IPS-18a (cell line): ENCODE results near the gene INPP5E.

Experiments
- H3K27ac ChIP-seq: one replicate; pipeline ENCODE4 v1.5.1; 2013; ENCODE audit warnings: low read length
- H3K27me3 ChIP-seq: one replicate; pipeline ENCODE4 v1.6.1; 2013; ENCODE audit warnings: mild to moderate bottlenecking, low read length; ENCODE audit not compliant: control insufficient read depth, insufficient read depth
- H3K36me3 ChIP-seq: one replicate; pipeline ENCODE4 v1.6.1; 2013; ENCODE audit warnings: low read depth, low read length; ENCODE audit not compliant: control insufficient read depth
- H3K4me1 ChIP-seq: one replicate; pipeline ENCODE4 v1.6.1; 2013; ENCODE audit warnings: low read depth, low read length; ENCODE audit not compliant: control insufficient read depth
- H3K4me3 ChIP-seq: one replicate; pipeline ENCODE4 v1.5.1; 2013; ENCODE audit warnings: low read length
- H3K9ac ChIP-seq: one replicate; pipeline ENCODE4 v1.6.1; 2013; ENCODE audit warnings: mild to moderate bottlenecking, low read length, moderate library complexity
- H3K9me3 ChIP-seq: one replicate; pipeline ENCODE4 v1.6.1; 2013; ENCODE audit warnings: low read depth, low read length; ENCODE audit not compliant: control insufficient read depth

The INPP5E gene

GRCh38 chr9:136395345-136396218 is 44.1 kb downstream of the INPP5E start:
- no peaks in the 10 kb centered on the region for H3K9me3 ChIP-seq
- no peak overlapping the region for H3K4me3 ChIP-seq
- no peaks in the 10 kb centered on the region for H3K27me3 ChIP-seq
- peaks cover 64% of the 10 kb centered on the region for H3K36me3 ChIP-seq
- no peak overlapping the region for H3K9ac ChIP-seq
- no peak overlapping the region for H3K27ac ChIP-seq
- peaks cover 5% of the 10 kb centered on the region for H3K4me1 ChIP-seq

DNA sequence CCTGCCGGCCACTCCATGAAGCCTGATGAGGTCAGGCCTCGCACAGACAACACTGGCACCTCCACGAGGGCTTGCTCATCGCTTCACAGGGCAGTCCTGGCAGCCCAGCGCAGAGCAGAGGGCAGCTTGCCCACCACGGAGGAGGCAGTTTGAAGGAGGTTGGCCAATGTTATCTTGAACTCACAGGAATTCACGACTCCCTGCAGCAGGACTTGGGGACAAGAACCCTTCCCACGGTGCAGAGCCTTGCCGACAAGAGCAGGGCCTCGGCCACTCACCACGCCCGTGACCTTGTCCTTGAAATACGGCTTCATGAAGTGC is 44.7 kb downstream of the INPP5E start:
- no peaks in the 10 kb centered on the region for H3K9me3 ChIP-seq
- H3K36me3 ChIP-seq: peaks cover 65% of the 10 kb centered on the region

GRCh38 chr9:136394312-136395019 is 45.2 kb downstream of the INPP5E start:
- Histone ChIP-seq H3K4me3 (no peak overlapping the region), H3K9ac (no peak overlapping the region), H3K4me1 (peaks cover 5% of the 10 kb centered on the region), H3K36me3 (peaks cover 70% of the 10 kb centered on the region), H3K27me3 (no peaks in the 10 kb centered on the region), H3K9me3 (no peaks in the 10 kb centered on the region), H3K27ac (no peak overlapping the region)

More for the DNA sequence above, 44.7 kb downstream of the INPP5E start:
- Histone ChIP-seq H3K27ac (no peak overlapping the region), H3K9ac (no peak overlapping the region), H3K4me3 (no peak overlapping the region), H3K4me1 (peaks cover 5% of the 10 kb centered on the region), H3K27me3 (no peaks in the 10 kb centered on the region)

GRCh38 chr9:136393531-136393930 is 46.1 kb downstream of the INPP5E start:
- no peaks in the 10 kb centered on the region for H3K4me1 ChIP-seq
- no peak overlapping the region for H3K4me3 ChIP-seq
- H3K27ac ChIP-seq: no peak overlapping the region
- H3K9me3 ChIP-seq: no peaks in the 10 kb centered on the region
- H3K27me3 ChIP-seq: no peaks in the 10 kb centered on the region
- H3K9ac ChIP-seq: no peak overlapping the region
- H3K36me3 ChIP-seq: peaks cover 78% of the 10 kb centered on the region

GRCh38 chr9:136392538-136393449 is 46.9 kb downstream of the INPP5E start:
- Histone ChIP-seq H3K27me3 (no peaks in the 10 kb centered on the region), H3K9ac (no peak overlapping the region), H3K4me1 (no peaks in the 10 kb centered on the region), H3K27ac (no peak overlapping the region), H3K4me3 (no peak overlapping the region), H3K36me3 (peaks cover 85% of the 10 kb centered on the region), H3K9me3 (no peaks in the 10 kb centered on the region)

GRCh38 chr9:136391737-136392537 is 47.7 kb downstream of the INPP5E start:
- Histone ChIP-seq H3K4me1 (no peaks in the 10 kb centered on the region), H3K27ac (no peak overlapping the region), H3K27me3 (no peaks in the 10 kb centered on the region), H3K9ac (no peak overlapping the region), H3K4me3 (no peak overlapping the region), H3K36me3 (peaks cover 90% of the 10 kb centered on the region), H3K9me3 (no peaks in the 10 kb centered on the region)

DNA sequence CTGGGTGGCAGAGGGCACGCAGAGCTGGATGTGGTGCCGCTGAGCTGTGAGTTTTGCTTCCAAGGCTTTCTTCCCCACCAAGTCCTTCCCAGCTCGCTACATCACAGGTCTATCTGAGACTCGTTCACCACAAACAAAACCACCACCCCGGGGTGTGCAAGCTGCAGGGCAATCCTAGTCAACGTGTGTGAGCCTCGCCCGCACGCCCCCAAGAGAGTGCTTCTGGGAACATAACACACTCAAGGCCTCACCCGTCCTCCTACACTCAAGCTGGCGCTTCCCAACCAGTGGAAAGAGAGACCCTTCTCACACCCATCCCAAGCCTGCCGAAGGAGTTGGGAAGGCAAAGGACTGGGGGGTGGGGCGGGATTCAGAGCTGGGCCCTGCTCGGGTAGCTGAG is 50.2 kb downstream of the INPP5E start:
- no peak overlapping the region for H3K9ac ChIP-seq
- no peaks in the 10 kb centered on the region for H3K9me3 ChIP-seq
- no peak overlapping the region for H3K4me3 ChIP-seq
- H3K36me3 ChIP-seq: peaks cover 81% of the 10 kb centered on the region
- H3K27ac ChIP-seq: no peak overlapping the region
- H3K4me1 ChIP-seq: no peaks in the 10 kb centered on the region
- no peaks in the 10 kb centered on the region for H3K27me3 ChIP-seq

GRCh38 chr9:136387217-136387616 is 52.4 kb downstream of the INPP5E start:
- Histone ChIP-seq H3K36me3 (peaks cover 81% of the 10 kb centered on the region), H3K4me3 (no peak overlapping the region), H3K27me3 (no peaks in the 10 kb centered on the region), H3K4me1 (no peaks in the 10 kb centered on the region), H3K9ac (no peak overlapping the region), H3K9me3 (no peaks in the 10 kb centered on the region), H3K27ac (no peak overlapping the region)

GRCh38 chr9:136386018-136386417 is 53.6 kb downstream of the INPP5E start:
- Histone ChIP-seq H3K9me3 (no peaks in the 10 kb centered on the region), H3K4me1 (no peaks in the 10 kb centered on the region), H3K36me3 (peaks cover 81% of the 10 kb centered on the region), H3K27me3 (no peaks in the 10 kb centered on the region), H3K9ac (no peak overlapping the region), H3K27ac (no peak overlapping the region), H3K4me3 (no peak overlapping the region)

GRCh38 chr9:136385015-136385414 is 54.6 kb downstream of the INPP5E start:
- no peak overlapping the region for H3K4me3 ChIP-seq
- no peaks in the 10 kb centered on the region for H3K9me3 ChIP-seq
- no peaks in the 10 kb centered on the region for H3K4me1 ChIP-seq
- H3K9ac ChIP-seq: no peak overlapping the region
- H3K36me3 ChIP-seq: peaks cover 87% of the 10 kb centered on the region
- no peak overlapping the region for H3K27ac ChIP-seq
- no peaks in the 10 kb centered on the region for H3K27me3 ChIP-seq

- no peak overlapping the region for H3K27ac ChIP-seq
- no peaks in the 10 kb centered on the region for H3K27me3 ChIP-seq
- H3K9ac ChIP-seq: no peak overlapping the region
- no peak overlapping the region for H3K4me3 ChIP-seq
- H3K4me1 ChIP-seq: no peaks in the 10 kb centered on the region
- peaks cover 77% of the 10 kb centered on the region for H3K36me3 ChIP-seq
- H3K9me3 ChIP-seq: no peaks in the 10 kb centered on the region
These were observed 56.2 kb downstream of the INPP5E start for GRCh38 chr9:136383436-136383835.
